Bronchial epithelial cell (primary cell): Measurements from ENCODE around the gene CYP4V2. TPM values are rescaled to one million over a fixed set of nuclear protein-coding genes. Genes with fewer than 3 reads are reported as not detected.

ENCODE experiments used
- DNase-seq: peaks from one replicate; pipeline ENCODE4 v3.0.0-alpha.2; 2010; ENCODE audit warnings: low read depth
- FAIRE-seq: peaks from 2 replicates; lab custom pipeline; 2011; peaks lifted over from hg19 to GRCh38; lab: Jason Lieb, UNC
- H3K27me3 ChIP-seq: 2 replicates; pipeline ENCODE4 v1.5.1; 2011; ENCODE audit warnings: low read length; ENCODE audit not compliant: control insufficient read depth, insufficient read depth
- H3K36me3 ChIP-seq: 2 replicates; pipeline ENCODE4 v1.5.1; 2011; ENCODE audit warnings: low read length; ENCODE audit not compliant: control insufficient read depth, insufficient read depth
- H3K4me3 ChIP-seq: 2 replicates; pipeline ENCODE4 v1.5.1; 2011; ENCODE audit warnings: mild to moderate bottlenecking, low read depth, low read length, control low read depth
- total RNA-seq: library from RNA; depleted of rRNA; stranded (reverse); fragments of >200 nt; gene quantifications from 2 replicates; pipeline ENCODE4 v1.2.1, GENCODE V29; 2014
- TF ChIP-seq, protein P1 (sequence below): IDR thresholded peaks from 2 replicates; pipeline ENCODE4 v1.5.1; 2011; ENCODE audit warnings: mild to moderate bottlenecking, moderate library complexity, low read length, control low read depth, inconsistent platforms; ENCODE audit not compliant: insufficient read depth, severe bottlenecking

CYP4V2 gene
- total RNA-seq, 1 donor from 2014 or later = 7.4 TPM

DNA sequence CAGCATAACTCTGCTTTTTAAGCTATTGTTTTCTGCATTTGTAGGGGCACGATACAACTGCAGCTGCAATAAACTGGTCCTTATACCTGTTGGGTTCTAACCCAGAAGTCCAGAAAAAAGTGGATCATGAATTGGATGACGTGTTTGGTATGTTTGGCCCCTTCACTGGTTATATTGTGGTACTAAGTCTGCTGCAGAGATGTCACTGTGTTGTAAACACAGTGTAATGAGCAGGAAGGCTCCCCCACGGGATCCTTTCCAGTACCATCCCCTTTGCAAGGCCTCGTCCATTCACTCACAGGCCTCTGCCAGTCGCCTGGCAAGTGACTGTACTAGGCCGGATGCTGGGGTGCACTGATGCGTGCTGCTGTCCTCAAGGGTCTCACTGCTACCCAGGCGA is 13.8 kb downstream of the CYP4V2 start:
- DNase-seq (no peak), FAIRE-seq (no peak)
- Histone ChIP-seq H3K4me3 (no peak overlapping the region), H3K36me3 (no peaks in the 10 kb centered on the region), H3K27me3 (no peaks in the 10 kb centered on the region)
- TF ChIP-seq, protein P1, sequence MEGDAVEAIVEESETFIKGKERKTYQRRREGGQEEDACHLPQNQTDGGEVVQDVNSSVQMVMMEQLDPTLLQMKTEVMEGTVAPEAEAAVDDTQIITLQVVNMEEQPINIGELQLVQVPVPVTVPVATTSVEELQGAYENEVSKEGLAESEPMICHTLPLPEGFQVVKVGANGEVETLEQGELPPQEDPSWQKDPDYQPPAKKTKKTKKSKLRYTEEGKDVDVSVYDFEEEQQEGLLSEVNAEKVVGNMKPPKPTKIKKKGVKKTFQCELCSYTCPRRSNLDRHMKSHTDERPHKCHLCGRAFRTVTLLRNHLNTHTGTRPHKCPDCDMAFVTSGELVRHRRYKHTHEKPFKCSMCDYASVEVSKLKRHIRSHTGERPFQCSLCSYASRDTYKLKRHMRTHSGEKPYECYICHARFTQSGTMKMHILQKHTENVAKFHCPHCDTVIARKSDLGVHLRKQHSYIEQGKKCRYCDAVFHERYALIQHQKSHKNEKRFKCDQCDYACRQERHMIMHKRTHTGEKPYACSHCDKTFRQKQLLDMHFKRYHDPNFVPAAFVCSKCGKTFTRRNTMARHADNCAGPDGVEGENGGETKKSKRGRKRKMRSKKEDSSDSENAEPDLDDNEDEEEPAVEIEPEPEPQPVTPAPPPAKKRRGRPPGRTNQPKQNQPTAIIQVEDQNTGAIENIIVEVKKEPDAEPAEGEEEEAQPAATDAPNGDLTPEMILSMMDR = no peak

DNA sequence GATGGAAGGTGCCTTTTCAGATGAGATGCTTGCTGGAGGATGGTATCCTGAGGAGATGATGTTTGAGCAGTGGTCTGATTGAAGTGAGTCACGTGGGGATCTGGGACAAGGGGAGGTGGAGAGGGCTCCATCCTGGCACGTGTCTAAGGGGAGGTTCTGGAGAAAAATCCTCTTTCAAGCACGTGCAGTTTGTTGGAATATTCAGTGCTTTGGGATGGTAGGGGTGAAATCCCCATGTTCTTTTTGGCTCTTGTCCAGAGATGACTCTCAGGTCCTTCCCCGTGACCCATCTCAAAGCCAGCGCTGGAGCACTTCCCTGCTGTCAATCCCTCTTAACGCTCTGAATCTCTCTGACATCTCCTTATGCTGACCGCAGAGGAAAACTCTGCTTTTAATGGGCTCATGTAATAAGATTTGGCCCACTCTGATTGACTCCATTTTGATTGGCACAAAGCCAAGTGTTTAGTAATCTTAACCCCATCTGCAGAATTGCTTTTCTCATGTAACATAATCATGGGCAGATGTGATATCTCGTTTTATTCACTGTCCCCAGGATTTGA is 25.2 kb downstream of the CYP4V2 start:
- TF ChIP-seq, protein P1 = no peak
- Histone ChIP-seq H3K36me3 (no peaks in the 10 kb centered on the region), H3K27me3 (no peaks in the 10 kb centered on the region), H3K4me3 (no peak overlapping the region)
- DNase-seq (no peak), FAIRE-seq (no peak)

DNA sequence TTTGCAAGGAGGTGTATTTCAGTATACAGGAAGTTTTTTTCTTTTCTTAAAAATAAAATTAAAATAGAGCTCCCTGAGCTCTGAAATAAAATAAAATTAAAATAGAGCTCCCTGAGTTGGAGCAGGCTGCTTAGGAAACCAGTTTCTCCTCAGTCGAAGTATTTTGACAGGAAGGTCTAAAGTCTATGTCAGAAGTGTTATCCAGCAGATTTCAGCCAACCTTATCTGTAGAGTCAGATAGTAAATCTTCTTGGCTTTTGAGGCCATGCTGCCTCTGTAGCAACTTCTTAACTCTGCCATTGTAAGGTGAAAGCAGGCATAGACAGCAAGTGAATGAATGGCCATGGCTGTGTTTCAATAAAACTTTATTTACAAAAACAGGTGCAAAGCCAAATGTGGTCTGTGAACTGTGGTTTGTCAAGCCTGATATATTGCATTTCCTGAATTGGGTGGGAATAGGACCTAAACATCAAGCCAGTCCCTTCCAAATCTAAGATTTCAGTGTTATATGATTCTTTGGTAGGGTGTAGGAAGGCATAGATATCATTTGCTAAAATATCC is 26.4 kb downstream of the CYP4V2 start:
- Histone ChIP-seq H3K27me3 (no peaks in the 10 kb centered on the region), H3K36me3 (no peaks in the 10 kb centered on the region), H3K4me3 (no peak overlapping the region)
- TF ChIP-seq, protein P1 = no peak
- DNase-seq (no peak), FAIRE-seq (no peak)

DNA sequence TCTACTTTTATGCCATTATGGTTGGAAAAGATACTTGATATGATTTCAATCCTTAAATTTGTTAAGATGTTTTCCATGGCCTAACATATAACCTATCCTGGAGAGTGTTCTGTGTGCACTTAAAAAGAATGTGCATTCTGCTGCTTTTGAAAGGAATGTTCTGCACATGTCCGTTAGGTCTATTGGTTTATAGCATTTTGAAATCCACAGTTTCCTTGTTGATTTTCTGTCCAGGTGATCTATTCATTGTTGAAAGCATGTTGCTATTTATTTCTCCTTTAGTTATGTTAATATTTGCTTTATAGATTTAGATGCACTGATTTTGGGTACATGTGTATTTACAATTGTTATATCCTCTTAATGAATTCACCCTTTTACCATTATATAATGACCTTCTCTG is 30.3 kb downstream of the CYP4V2 start:
- TF ChIP-seq, protein P1 = no peak
- no peak for DNase-seq

DNA sequence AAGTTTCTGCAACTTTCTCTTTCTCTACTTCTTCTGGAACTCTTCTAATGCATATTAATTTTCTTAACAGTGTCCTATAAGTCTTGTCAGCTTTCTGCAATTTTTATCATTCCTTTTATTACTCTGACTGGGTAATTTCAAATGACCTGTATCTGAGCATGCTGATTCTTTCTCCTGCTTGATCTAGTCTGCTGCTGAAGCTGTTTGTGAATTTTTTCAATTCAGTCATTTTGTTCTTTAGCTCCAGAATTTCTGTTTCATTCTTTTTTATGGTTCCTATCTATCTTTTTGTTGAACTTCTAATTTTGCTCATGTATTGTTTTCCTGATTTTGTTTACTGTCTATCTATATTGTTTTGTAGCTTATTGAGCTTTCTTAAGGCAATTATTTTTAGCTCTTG is 34.5 kb downstream of the CYP4V2 start:
- H3K27me3 ChIP-seq = no peaks in the 10 kb centered on the region
- H3K36me3 ChIP-seq = no peaks in the 10 kb centered on the region
- FAIRE-seq = no peak
- H3K4me3 ChIP-seq = no peak overlapping the region
- no peak for DNase-seq
- TF ChIP-seq, protein P1 = no peak

More for the DNA sequence above, 30.3 kb downstream of the CYP4V2 start:
- no peak for FAIRE-seq
- no peaks in the 10 kb centered on the region for H3K36me3 ChIP-seq
- H3K27me3 ChIP-seq = no peaks in the 10 kb centered on the region
- H3K4me3 ChIP-seq = no peak overlapping the region
